Esophagus squamous epithelium (tissue), 4 donors: ENCODE data around the gene AIPL1.

Experiments
- CTCF ChIP-seq, 6 experiments: fragments of 450-650 bp in 4 of 6; fragments of 200-600 bp in 2 of 6; sonication (generic) in 2 of 6; IDR thresholded peaks; one replicate each; pipeline ENCODE4 v1.5.1; 2016 to 2019; ENCODE audit warnings: antibody characterized with exemption in 6 of 6, mild to moderate bottlenecking in 4 of 6, moderate library complexity in 4 of 6
- POLR2A ChIP-seq, 4 donors: fragments of 450-650 bp; IDR thresholded peaks; one replicate each; pipeline ENCODE4 v1.6.1; 2017; ENCODE audit warnings: antibody characterized with exemption in 4 of 4, mild to moderate bottlenecking in 4 of 4, moderate library complexity in 3 of 4

- TF ChIP-seq CTCF (IDR thresholded peaks at IDR 0.05) (no peak), POLR2A (IDR thresholded peaks at IDR 0.05) (no peak)
Measured at GRCh38 chr17:6446516-6447100, 11.7 kb upstream of the AIPL1 start.
